WTC11 (cell line): Measurements from ENCODE around the gene ARHGAP25. TPM values are rescaled to one million over a fixed set of nuclear protein-coding genes. Genes with fewer than 3 reads are reported as not detected.

ENCODE experiments used
- ATAC-seq: fragments of 200-7000 bp; cut with Tn5 transposase; 2 replicates; pipeline ENCODE4 v1.10.0; 2021; ENCODE audit warnings: mild to moderate bottlenecking, moderate library complexity
- CTCF ChIA-PET: fragments of 300-600 bp; sonication (Branson Sonifier 250); formaldehyde crosslinking; loops from one replicate; lab custom pipeline; 2021; ENCODE audit warnings: antibody characterized with exemption; lab: Charles Lee
- POLR2A ChIA-PET: fragments of 350-600 bp; sonication (Branson Sonifier 250); formaldehyde crosslinking; loops from one replicate; lab custom pipeline; 2021; ENCODE audit warnings: antibody characterized with exemption; lab: Charles Lee
- DNase-seq: peaks from one replicate; pipeline ENCODE4 v3.0.0; 2021; ENCODE audit warnings: low spot score
- H3K27ac Mint-ChIP-seq: 2 replicates; pipeline ENCODE4 v1.8.0; 2021; ENCODE audit warnings: mixed read lengths
- H3K27me3 Mint-ChIP-seq: 2 replicates; pipeline ENCODE4 v1.8.0; 2021; ENCODE audit warnings: low read depth, mild to moderate bottlenecking, moderate library complexity, mixed read lengths
- H3K36me3 Mint-ChIP-seq: 2 replicates; pipeline ENCODE4 v1.8.0; 2021; ENCODE audit warnings: mixed read lengths
- H3K4me1 Mint-ChIP-seq: 2 replicates; pipeline ENCODE4 v1.8.0; 2022; ENCODE audit warnings: mixed read lengths
- H3K4me3 Mint-ChIP-seq: 2 replicates; pipeline ENCODE4 v1.8.0; 2021; ENCODE audit warnings: mild to moderate bottlenecking, moderate library complexity, mixed read lengths
- H3K9me3 Mint-ChIP-seq: 2 replicates; pipeline ENCODE4 v1.8.0; 2021; ENCODE audit warnings: mixed read lengths
- CREM ChIP-seq: sonication (generic); formaldehyde crosslinking; IDR thresholded peaks from 2 replicates; pipeline ENCODE4 v1.8.1; 2022; ENCODE audit warnings: mild to moderate bottlenecking, missing genetic modification reagents, moderate library complexity
- ELF4 ChIP-seq: sonication (generic); formaldehyde crosslinking; IDR thresholded peaks from 2 replicates; pipeline ENCODE4 v1.8.1; 2022; ENCODE audit warnings: low read depth, mild to moderate bottlenecking, moderate library complexity, missing genetic modification reagents
- ESRRA ChIP-seq: sonication (generic); formaldehyde crosslinking; IDR thresholded peaks from 2 replicates; pipeline ENCODE4 v1.8.1; 2022; ENCODE audit warnings: mild to moderate bottlenecking, missing genetic modification reagents, borderline replicate concordance
- FOXJ3 ChIP-seq: sonication (generic); formaldehyde crosslinking; IDR thresholded peaks from 2 replicates; pipeline ENCODE4 v1.9.0; 2021; ENCODE audit warnings: missing genetic modification reagents, mild to moderate bottlenecking, borderline replicate concordance
- FOXP1 ChIP-seq: sonication (generic); formaldehyde crosslinking; IDR thresholded peaks from 2 replicates; pipeline ENCODE4 v1.8.0; 2022; ENCODE audit warnings: missing genetic modification reagents, mild to moderate bottlenecking, moderate library complexity, borderline replicate concordance
- GABPB1 ChIP-seq: sonication (generic); formaldehyde crosslinking; IDR thresholded peaks from 2 replicates; pipeline ENCODE4 v1.8.1; 2023; ENCODE audit warnings: mild to moderate bottlenecking, missing genetic modification reagents
- GRHL2 ChIP-seq: fragments of 250-450 bp; sonication (Bioruptor Pico); IDR thresholded peaks from 2 replicates; pipeline ENCODE4 v1.8.0; 2022; ENCODE audit warnings: mild to moderate bottlenecking, moderate library complexity; ENCODE audit not compliant: insufficient replicate concordance, severe bottlenecking
- HMGA2 ChIP-seq: fragments of 250-450 bp; sonication (Bioruptor Pico); IDR thresholded peaks from 2 replicates; pipeline ENCODE4 v1.4.0; 2021; ENCODE audit warnings: mild to moderate bottlenecking, moderate library complexity
- HMGXB4 ChIP-seq: sonication (generic); formaldehyde crosslinking; IDR thresholded peaks from 2 replicates; pipeline ENCODE4 v1.8.1; 2023; ENCODE audit warnings: mild to moderate bottlenecking, moderate library complexity, missing genetic modification reagents
- JUN ChIP-seq: sonication (generic); formaldehyde crosslinking; IDR thresholded peaks from 2 replicates; pipeline ENCODE4 v1.8.0; 2023; ENCODE audit warnings: mild to moderate bottlenecking, missing genetic modification reagents
- KAT7 ChIP-seq: sonication (generic); formaldehyde crosslinking; IDR thresholded peaks from 2 replicates; pipeline ENCODE4 v1.8.1; 2023; ENCODE audit warnings: missing genetic modification reagents, mild to moderate bottlenecking, borderline replicate concordance
- MAX ChIP-seq: sonication (generic); formaldehyde crosslinking; IDR thresholded peaks from 2 replicates; pipeline ENCODE4 v1.8.0; 2022; ENCODE audit warnings: mild to moderate bottlenecking, missing genetic modification reagents
- MYBL2 ChIP-seq: sonication (generic); formaldehyde crosslinking; IDR thresholded peaks from 2 replicates; pipeline ENCODE4 v1.8.1; 2023; ENCODE audit warnings: mild to moderate bottlenecking, moderate library complexity, missing genetic modification reagents
- NFE2L1 ChIP-seq: sonication (generic); formaldehyde crosslinking; IDR thresholded peaks from 2 replicates; pipeline ENCODE4 v1.8.1; 2023; ENCODE audit warnings: missing genetic modification reagents
- NFYB ChIP-seq: sonication (generic); formaldehyde crosslinking; conservative IDR thresholded peaks from 2 replicates; pipeline ENCODE4 v1.8.0; 2022; ENCODE audit warnings: low read depth, missing genetic modification reagents
- NR1H2 ChIP-seq: sonication (generic); formaldehyde crosslinking; IDR thresholded peaks from 2 replicates; pipeline ENCODE4 v1.9.0; 2021; ENCODE audit warnings: mild to moderate bottlenecking, moderate library complexity, missing genetic modification reagents
- PRRX2 ChIP-seq: fragments of 250-450 bp; sonication (Bioruptor Pico); IDR thresholded peaks from 2 replicates; pipeline ENCODE4 v1.8.0; 2021; ENCODE audit warnings: mild to moderate bottlenecking
- SP1 ChIP-seq: sonication (generic); formaldehyde crosslinking; conservative IDR thresholded peaks from 2 replicates; pipeline ENCODE4 v1.8.1; 2022; ENCODE audit warnings: missing genetic modification reagents
- USF1 ChIP-seq: sonication (generic); formaldehyde crosslinking; IDR thresholded peaks from 2 replicates; pipeline ENCODE4 v1.8.0; 2022; ENCODE audit warnings: mild to moderate bottlenecking, missing genetic modification reagents
- ZMAT4 ChIP-seq: fragments of 250-450 bp; sonication (Bioruptor Pico); IDR thresholded peaks from 2 replicates; pipeline ENCODE4 v1.9.0; 2021; ENCODE audit warnings: mild to moderate bottlenecking
- ZNF121 ChIP-seq: sonication (generic); formaldehyde crosslinking; IDR thresholded peaks from 2 replicates; pipeline ENCODE4 v1.8.0; 2023; ENCODE audit warnings: missing genetic modification reagents
- ZNF263 ChIP-seq: sonication (generic); formaldehyde crosslinking; IDR thresholded peaks from 2 replicates; pipeline ENCODE4 v1.8.1; 2022; ENCODE audit warnings: low read depth, mild to moderate bottlenecking, moderate library complexity, missing genetic modification reagents
- ZNF317 ChIP-seq: sonication (generic); formaldehyde crosslinking; IDR thresholded peaks from 2 replicates; pipeline ENCODE4 v1.8.1; 2023; ENCODE audit warnings: low read depth, mild to moderate bottlenecking, moderate library complexity, missing genetic modification reagents, borderline replicate concordance
- ZNF416 ChIP-seq: fragments of 250-450 bp; sonication (Bioruptor Pico); IDR thresholded peaks from 2 replicates; pipeline ENCODE4 v1.9.0; 2021; ENCODE audit warnings: mild to moderate bottlenecking, inconsistent platforms
- ZNF423 ChIP-seq: fragments of 250-450 bp; sonication (Bioruptor Pico); IDR thresholded peaks from 2 replicates; pipeline ENCODE4 v2.1.2; 2022; ENCODE audit warnings: mild to moderate bottlenecking, moderate library complexity
- total RNA-seq: library from RNA; stranded (reverse); gene quantifications from 3 replicates; pipeline ENCODE4 v1.2.3, GENCODE V29; 2021

ARHGAP25 gene
- total RNA-seq, 1 experiment from 2014 or later: 2.9 TPM

- TF ChIP-seq ZNF317 (CRISPR knock-in tag) (no peak), ESRRA (CRISPR knock-in tag) (no peak), NFYB (CRISPR knock-in tag) (no peak)
These were observed 57.3 kb downstream of the ARHGAP25 start (continued) for GRCh38 chr2:68791914-68792313.

GRCh38 chr2:68792751-68793150, 58.1 kb downstream of the ARHGAP25 start:
- ChIA-PET CTCF (interaction anchor here (2.4 kb wide), 1 partner anchor 41 kb away, joined by 13 read pairs; no protein-coding TSS in a partner anchor), POLR2A (no interaction called here)
- H3K36me3 Mint-ChIP-seq: no peaks in the 10 kb centered on the region
- H3K9me3 Mint-ChIP-seq: no peaks in the 10 kb centered on the region
- no peak overlapping the region for H3K27ac Mint-ChIP-seq
- peaks cover 1% of the 10 kb centered on the region; the same call in 1 of the 2 replicates for H3K27me3 Mint-ChIP-seq
- ATAC-seq (no peak), DNase-seq (no peak)
- H3K4me1 Mint-ChIP-seq: peaks cover 4% of the 10 kb centered on the region; the same call in 1 of the 2 replicates
- TF ChIP-seq ZMAT4 (CRISPR knock-in tag) (no peak), USF1 (CRISPR knock-in tag) (no peak), SP1 (CRISPR knock-in tag) (no peak), KAT7 (no peak), NFE2L1 (CRISPR knock-in tag) (no peak), HMGXB4 (CRISPR knock-in tag) (no peak), ZNF121 (CRISPR knock-in tag) (no peak), GABPB1 (CRISPR knock-in tag) (no peak), FOXJ3 (CRISPR knock-in tag) (no peak), JUN (CRISPR knock-in tag) (no peak), ZNF416 (CRISPR knock-in tag) (no peak), MYBL2 (no peak)
- no peak overlapping the region for H3K4me3 Mint-ChIP-seq

GRCh38 chr2:68796295-68796905, 61.8 kb downstream of the ARHGAP25 start:
- CTCF ChIA-PET: no interaction called here
- no peaks in the 10 kb centered on the region for H3K27me3 Mint-ChIP-seq
- H3K27ac Mint-ChIP-seq: no peak overlapping the region
- POLR2A ChIA-PET: no interaction called here
- DNase-seq (no peak), ATAC-seq (no peak)
- H3K9me3 Mint-ChIP-seq: no peaks in the 10 kb centered on the region
- H3K4me3 Mint-ChIP-seq: no peak overlapping the region
- no peak for TF ChIP-seq HMGA2 (CRISPR knock-in tag)
- TF ChIP-seq MAX (CRISPR knock-in tag): no peak
- no peak for TF ChIP-seq GRHL2 (CRISPR knock-in tag)
- no peak for TF ChIP-seq CREM (CRISPR knock-in tag)
- no peak for TF ChIP-seq ZNF423
- no peak for TF ChIP-seq ELF4 (CRISPR knock-in tag)
- TF ChIP-seq FOXP1: no peak
- TF ChIP-seq NR1H2 (CRISPR knock-in tag): no peak
- TF ChIP-seq ZNF263 (CRISPR knock-in tag): no peak
- TF ChIP-seq PRRX2: no peak
- no peaks in the 10 kb centered on the region for H3K36me3 Mint-ChIP-seq
- H3K4me1 Mint-ChIP-seq: peaks cover 14% of the 10 kb centered on the region
